MM.1S (cell line): ENCODE measurements around the gene GRHPR.
A peak's percentile ranks its signal among the peaks of the same experiment; 100 is the strongest.

Source experiments
- CTCF ChIP-seq: fragments of 300-600 bp; sonication (generic); IDR thresholded peaks from 2 replicates; pipeline ENCODE4 v1.5.1; 2016; ENCODE audit warnings: antibody characterized with exemption, low read length, mixed read lengths
- EZH2phosphoT487 ChIP-seq: fragments of 300-600 bp; sonication (generic); IDR thresholded peaks from 2 replicates; pipeline ENCODE4 v1.6.1; 2018; ENCODE audit warnings: antibody characterized with exemption, low read length

GRCh38 chr9:37390759-37391158 lies 31.7 kb upstream of the GRHPR start:
- TF ChIP-seq CTCF (peak; percentile 82), EZH2phosphoT487 (no peak)
